Fibroblast of lung (primary cell): ENCODE measurements around the gene MAGOHB. TPM values are rescaled to one million over a fixed set of nuclear protein-coding genes. Genes with fewer than 3 reads are reported as not detected.

Source experiments
- DNase-seq, 2 donors: peaks; one replicate each; pipeline versions ENCODE4 v3.0.0 to v3.0.0-alpha.2; 2010; ENCODE audit warnings: low read depth in 2 of 2
- H2AFZ ChIP-seq: 2 replicates; pipeline ENCODE4 v1.5.1; 2012; ENCODE audit warnings: low read length, control low read depth, inconsistent platforms
- H3K27ac ChIP-seq: 2 replicates; pipeline ENCODE4 v1.5.1; 2011; ENCODE audit warnings: low read length, control low read depth; ENCODE audit not compliant: insufficient read depth
- H3K27me3 ChIP-seq: 2 replicates; pipeline ENCODE4 v1.5.1; 2011; ENCODE audit warnings: mild to moderate bottlenecking, low read length; ENCODE audit not compliant: control insufficient read depth, insufficient read depth
- H3K36me3 ChIP-seq: 2 replicates; pipeline ENCODE4 v1.5.1; 2011; ENCODE audit warnings: low read length; ENCODE audit not compliant: control insufficient read depth, insufficient read depth
- H3K4me1 ChIP-seq: 2 replicates; pipeline ENCODE4 v1.5.1; 2011; ENCODE audit warnings: low read length; ENCODE audit not compliant: control insufficient read depth, insufficient read depth; ENCODE audit errors: extremely low read depth
- H3K4me2 ChIP-seq: 2 replicates; pipeline ENCODE4 v1.5.1; 2011; ENCODE audit warnings: low read length, control low read depth; ENCODE audit not compliant: insufficient read depth; ENCODE audit errors: extremely low read depth
- H3K4me3 ChIP-seq, 4 experiments: fragments of 200-600 bp in 1 of 4; sonication (generic) in 1 of 4; replicated peaks in 1 of 4; 2 replicates each; pipeline ENCODE4 v1.5.1; 2011 to 2016; ENCODE audit warnings: low read length in 4 of 4, low read depth in 3 of 4, mild to moderate bottlenecking in 3 of 4, control low read depth in 2 of 4, inconsistent platforms in 1 of 4, mixed read lengths in 1 of 4; ENCODE audit not compliant: insufficient read depth in 1 of 4; ENCODE audit errors: control extremely low read depth in 1 of 4
- H3K79me2 ChIP-seq: 2 replicates; pipeline ENCODE4 v1.5.1; 2012; ENCODE audit warnings: mild to moderate bottlenecking, low read length, inconsistent platforms; ENCODE audit not compliant: control insufficient read depth, insufficient read depth
- H3K9ac ChIP-seq: 2 replicates; pipeline ENCODE4 v1.5.1; 2011; ENCODE audit warnings: mild to moderate bottlenecking, low read length, control low read depth; ENCODE audit not compliant: insufficient read depth
- H3K9me3 ChIP-seq: 2 replicates; pipeline ENCODE4 v1.5.1; 2012; ENCODE audit warnings: low read depth, low read length; ENCODE audit not compliant: control insufficient read depth, insufficient read depth
- H4K20me1 ChIP-seq: 2 replicates; pipeline ENCODE4 v1.5.1; 2011; ENCODE audit warnings: low read length; ENCODE audit not compliant: control insufficient read depth, insufficient read depth; ENCODE audit errors: extremely low read depth
- EZH2 ChIP-seq: IDR thresholded peaks from 2 replicates; pipeline ENCODE4 v1.5.1; 2012; ENCODE audit warnings: low read length, control low read depth, mild to moderate bottlenecking; ENCODE audit errors: missing control alignments
- polyA plus RNA-seq, 2 donors: library from polyadenylated mRNA; depleted of rRNA in 1 of 2; stranded (reverse) in 1 of 2; unstranded in 1 of 2; fragments of >200 nt; gene quantifications; 2 replicates each; pipeline ENCODE4 v1.2.1, GENCODE V29; 2011 to 2012; ENCODE audit warnings: missing spikeins in 1 of 2
- total RNA-seq: library from RNA; depleted of rRNA; stranded (reverse); fragments of >200 nt; gene quantifications from 2 replicates; pipeline ENCODE4 v1.2.1, GENCODE V29; 2014
- TF ChIP-seq, protein P1 (sequence below), 2 donors: IDR thresholded peaks in 1 of 2; conservative IDR thresholded peaks in 1 of 2; 1 replicate in 1 of 2; 2 replicates in 1 of 2; pipeline ENCODE4 v1.5.1; 2011 to 2012; ENCODE audit warnings: low read length in 2 of 2, control low read depth in 1 of 2, inconsistent platforms in 1 of 2, low read depth in 1 of 2, mild to moderate bottlenecking in 1 of 2

Gene MAGOHB
- total and polyA plus RNA-seq, 2 donors (not counting 1 experiment from before 2014, with no cell fraction given) = 21.1 to 29.8 TPM

DNA sequence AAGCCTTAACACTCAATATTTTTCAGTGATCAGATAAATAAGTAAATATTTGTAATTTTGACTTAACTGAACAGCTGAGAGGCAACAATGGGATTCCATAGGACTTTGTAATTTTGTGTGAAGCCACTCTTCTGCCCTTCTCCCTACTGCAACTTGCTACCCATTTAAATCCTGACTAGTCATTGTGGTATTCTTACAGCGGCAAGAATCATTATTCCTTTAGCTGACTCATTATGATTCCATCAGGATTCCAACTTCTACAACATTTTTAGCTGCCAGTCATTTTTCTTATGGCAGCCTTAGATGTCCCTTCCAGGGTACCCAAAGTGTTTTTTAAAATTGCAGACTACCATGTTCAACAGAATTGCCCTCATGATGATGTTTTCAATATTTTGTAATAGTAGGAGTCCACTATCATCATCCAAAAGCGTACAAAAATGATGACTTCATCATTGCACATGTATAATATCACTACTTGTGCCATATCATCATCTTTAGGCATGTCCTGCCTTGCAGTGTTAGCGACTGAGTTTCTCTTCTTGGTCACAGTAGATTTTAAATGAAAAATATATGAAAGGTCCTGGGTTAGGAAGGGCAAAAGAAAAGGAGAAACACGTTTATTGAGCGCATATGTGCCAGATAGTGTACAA is 5.1 kb upstream of the MAGOHB start:
- H3K9ac ChIP-seq = no peak overlapping the region
- H3K79me2 ChIP-seq = no peaks in the 10 kb centered on the region
- no peak overlapping the region for H3K4me3 ChIP-seq
- peaks cover 5% of the 10 kb centered on the region for H3K4me1 ChIP-seq
- peak overlapping the region; percentile 30 for H3K4me2 ChIP-seq
- H2AFZ ChIP-seq = no peak overlapping the region
- peak overlapping the region; percentile 31 for H3K27ac ChIP-seq
- H3K36me3 ChIP-seq = no peaks in the 10 kb centered on the region
- TF ChIP-seq, protein P1, sequence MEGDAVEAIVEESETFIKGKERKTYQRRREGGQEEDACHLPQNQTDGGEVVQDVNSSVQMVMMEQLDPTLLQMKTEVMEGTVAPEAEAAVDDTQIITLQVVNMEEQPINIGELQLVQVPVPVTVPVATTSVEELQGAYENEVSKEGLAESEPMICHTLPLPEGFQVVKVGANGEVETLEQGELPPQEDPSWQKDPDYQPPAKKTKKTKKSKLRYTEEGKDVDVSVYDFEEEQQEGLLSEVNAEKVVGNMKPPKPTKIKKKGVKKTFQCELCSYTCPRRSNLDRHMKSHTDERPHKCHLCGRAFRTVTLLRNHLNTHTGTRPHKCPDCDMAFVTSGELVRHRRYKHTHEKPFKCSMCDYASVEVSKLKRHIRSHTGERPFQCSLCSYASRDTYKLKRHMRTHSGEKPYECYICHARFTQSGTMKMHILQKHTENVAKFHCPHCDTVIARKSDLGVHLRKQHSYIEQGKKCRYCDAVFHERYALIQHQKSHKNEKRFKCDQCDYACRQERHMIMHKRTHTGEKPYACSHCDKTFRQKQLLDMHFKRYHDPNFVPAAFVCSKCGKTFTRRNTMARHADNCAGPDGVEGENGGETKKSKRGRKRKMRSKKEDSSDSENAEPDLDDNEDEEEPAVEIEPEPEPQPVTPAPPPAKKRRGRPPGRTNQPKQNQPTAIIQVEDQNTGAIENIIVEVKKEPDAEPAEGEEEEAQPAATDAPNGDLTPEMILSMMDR (conservative IDR thresholded peaks at IDR 0.05 in 1 of 2, IDR thresholded peaks at IDR 0.05 in 1 of 2; ENCODE audit: low read depth in 1 of 2, low read length in 2 of 2) = no peak
- no peak for TF ChIP-seq EZH2
- no peaks in the 10 kb centered on the region for H4K20me1 ChIP-seq
- H3K9me3 ChIP-seq = no peaks in the 10 kb centered on the region
- peak; percentile 77 to 89 for DNase-seq
- no peaks in the 10 kb centered on the region for H3K27me3 ChIP-seq

DNA sequence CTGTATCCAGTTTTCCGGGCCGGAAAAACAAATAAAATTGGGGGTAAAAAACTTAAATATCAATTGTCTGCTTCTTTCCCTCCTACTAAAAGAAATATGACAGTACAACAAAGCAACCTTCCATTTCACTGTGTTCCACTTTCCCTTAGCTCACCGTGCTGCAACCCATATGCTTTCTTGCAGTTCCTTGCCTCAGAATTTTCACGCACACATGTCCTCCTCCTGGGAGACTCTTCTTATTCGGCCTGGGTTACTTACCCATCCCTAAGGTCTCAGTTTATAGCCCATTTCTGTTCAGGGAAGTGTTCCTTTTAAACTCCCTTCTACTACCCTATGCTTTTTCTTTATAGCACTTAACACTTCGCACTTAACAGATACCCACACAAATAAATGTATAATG is 4.5 kb upstream of the MAGOHB start:
- H3K27ac ChIP-seq = peak overlapping the region; percentile 26
- H3K36me3 ChIP-seq = no peaks in the 10 kb centered on the region
- H3K4me1 ChIP-seq = peaks cover 5% of the 10 kb centered on the region
- H3K27me3 ChIP-seq = no peaks in the 10 kb centered on the region
- TF ChIP-seq EZH2 = no peak
- TF ChIP-seq, protein P1 (conservative IDR thresholded peaks at IDR 0.05 in 1 of 2, IDR thresholded peaks at IDR 0.05 in 1 of 2; ENCODE audit: low read depth in 1 of 2, low read length in 2 of 2) = no peak
- H3K79me2 ChIP-seq = peaks cover 5% of the 10 kb centered on the region
- no peak overlapping the region for H3K9ac ChIP-seq
- DNase-seq = peak in 1 of 2 donors; percentile 12
- no peaks in the 10 kb centered on the region for H4K20me1 ChIP-seq
- H3K4me3 ChIP-seq = no peak overlapping the region
- H2AFZ ChIP-seq = peak overlapping the region; percentile 18
- H3K4me2 ChIP-seq = no peak overlapping the region
- H3K9me3 ChIP-seq = no peaks in the 10 kb centered on the region

DNA sequence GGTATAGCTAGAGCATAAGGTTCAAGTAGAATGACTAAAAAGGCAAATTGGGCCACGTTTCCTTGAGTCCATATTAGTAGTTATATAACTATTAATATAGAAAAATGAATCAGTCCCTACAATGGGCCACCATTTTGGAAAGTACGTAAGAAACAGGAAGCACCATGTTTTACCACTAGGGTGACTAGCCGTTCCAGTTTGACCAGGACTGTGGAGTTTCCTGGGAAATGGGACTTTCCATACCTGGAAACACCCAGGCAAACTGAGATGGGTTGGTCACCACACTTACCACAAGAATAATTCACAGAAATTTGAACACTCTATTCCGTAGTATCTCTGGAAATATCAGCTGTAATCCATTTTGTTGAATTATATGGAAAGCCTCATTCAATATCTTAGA is 2.1 kb upstream of the MAGOHB start:
- H4K20me1 ChIP-seq = no peaks in the 10 kb centered on the region
- peaks cover 18% of the 10 kb centered on the region for H3K79me2 ChIP-seq
- H3K4me2 ChIP-seq = no peak overlapping the region
- H3K36me3 ChIP-seq = no peaks in the 10 kb centered on the region
- no peak overlapping the region for H3K27ac ChIP-seq
- H3K4me1 ChIP-seq = peaks cover 5% of the 10 kb centered on the region
- no peak for TF ChIP-seq EZH2
- TF ChIP-seq, protein P1 (conservative IDR thresholded peaks at IDR 0.05 in 1 of 2, IDR thresholded peaks at IDR 0.05 in 1 of 2; ENCODE audit: low read depth in 1 of 2, low read length in 2 of 2) = no peak
- H3K9ac ChIP-seq = no peak overlapping the region
- no peaks in the 10 kb centered on the region for H3K9me3 ChIP-seq
- H3K27me3 ChIP-seq = no peaks in the 10 kb centered on the region
- no peak overlapping the region for H2AFZ ChIP-seq
- no peak overlapping the region for H3K4me3 ChIP-seq
- DNase-seq = no peak
